HL-60 (cell line): Measurements from ENCODE around the gene PCCA.

Experiments
- DNase-seq, 2 experiments: peaks; one replicate each; pipeline ENCODE4 v3.0.0-alpha.2; 2010 to 2020; ENCODE audit warnings: low read depth in 1 of 2, low spot score in 1 of 2
- H3K27ac ChIP-seq: fragments of 250-450 bp; sonication (Bioruptor Pico); replicated peaks from 2 replicates; pipeline ENCODE4 v1.5.1; 2020; ENCODE audit warnings: mild to moderate bottlenecking, moderate library complexity
- H3K27me3 ChIP-seq: fragments of 250-450 bp; sonication (Bioruptor Pico); 2 replicates; pipeline ENCODE4 v1.5.1; 2021; ENCODE audit warnings: mild to moderate bottlenecking, moderate library complexity; ENCODE audit not compliant: insufficient read depth, poor library complexity, severe bottlenecking
- H3K4me3 ChIP-seq: replicated peaks from 2 replicates; pipeline ENCODE4 v1.5.1; 2011; ENCODE audit warnings: mild to moderate bottlenecking, control low read depth, low read length; ENCODE audit not compliant: insufficient read depth
- GABPA ChIP-seq: IDR thresholded peaks from 2 replicates; pipeline ENCODE4 v1.6.1; 2012; ENCODE audit warnings: low read depth
- POLR2AphosphoS5 ChIP-seq: IDR thresholded peaks from 2 replicates; pipeline ENCODE4 v1.6.1; 2012; ENCODE audit warnings: low read depth
- SPI1 ChIP-seq: IDR thresholded peaks from 2 replicates; pipeline ENCODE4 v1.6.1; 2012; ENCODE audit warnings: low read depth, mild to moderate bottlenecking, borderline replicate concordance
- TF ChIP-seq, protein P1 (sequence below): IDR thresholded peaks from 2 replicates; pipeline ENCODE4 v1.6.1; 2012; ENCODE audit warnings: low read depth; ENCODE audit not compliant: insufficient replicate concordance
- TF ChIP-seq, protein P2 (sequence below): IDR thresholded peaks from one replicate; pipeline ENCODE4 v1.5.1; 2011; ENCODE audit warnings: low read length, control low read depth, inconsistent platforms; ENCODE audit not compliant: insufficient read depth

The PCCA gene

DNA sequence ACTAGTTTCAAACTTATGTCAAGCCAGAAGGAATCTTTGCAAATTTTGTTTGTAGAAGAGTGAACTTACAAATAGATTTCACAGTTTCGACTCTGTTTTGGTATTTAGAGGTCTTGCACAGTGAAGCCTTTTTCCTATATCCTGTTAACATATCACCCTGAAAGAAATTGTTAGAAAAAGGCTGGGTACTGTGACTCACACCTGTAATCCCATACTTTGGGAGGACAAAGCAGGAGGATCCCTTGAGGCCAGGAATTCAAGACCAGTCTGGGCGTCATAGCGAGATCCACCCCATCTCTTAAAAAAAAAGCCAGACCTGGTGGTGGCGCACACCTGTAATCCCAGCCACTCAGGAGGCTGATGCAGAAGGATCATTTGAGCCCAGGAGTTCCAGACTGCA lies 275.7 kb downstream of the PCCA start:
- Histone ChIP-seq H3K27me3 (peaks cover 2% of the 10 kb centered on the region), H3K4me3 (no peak overlapping the region), H3K27ac (no peak overlapping the region)
- TF ChIP-seq, protein P1, sequence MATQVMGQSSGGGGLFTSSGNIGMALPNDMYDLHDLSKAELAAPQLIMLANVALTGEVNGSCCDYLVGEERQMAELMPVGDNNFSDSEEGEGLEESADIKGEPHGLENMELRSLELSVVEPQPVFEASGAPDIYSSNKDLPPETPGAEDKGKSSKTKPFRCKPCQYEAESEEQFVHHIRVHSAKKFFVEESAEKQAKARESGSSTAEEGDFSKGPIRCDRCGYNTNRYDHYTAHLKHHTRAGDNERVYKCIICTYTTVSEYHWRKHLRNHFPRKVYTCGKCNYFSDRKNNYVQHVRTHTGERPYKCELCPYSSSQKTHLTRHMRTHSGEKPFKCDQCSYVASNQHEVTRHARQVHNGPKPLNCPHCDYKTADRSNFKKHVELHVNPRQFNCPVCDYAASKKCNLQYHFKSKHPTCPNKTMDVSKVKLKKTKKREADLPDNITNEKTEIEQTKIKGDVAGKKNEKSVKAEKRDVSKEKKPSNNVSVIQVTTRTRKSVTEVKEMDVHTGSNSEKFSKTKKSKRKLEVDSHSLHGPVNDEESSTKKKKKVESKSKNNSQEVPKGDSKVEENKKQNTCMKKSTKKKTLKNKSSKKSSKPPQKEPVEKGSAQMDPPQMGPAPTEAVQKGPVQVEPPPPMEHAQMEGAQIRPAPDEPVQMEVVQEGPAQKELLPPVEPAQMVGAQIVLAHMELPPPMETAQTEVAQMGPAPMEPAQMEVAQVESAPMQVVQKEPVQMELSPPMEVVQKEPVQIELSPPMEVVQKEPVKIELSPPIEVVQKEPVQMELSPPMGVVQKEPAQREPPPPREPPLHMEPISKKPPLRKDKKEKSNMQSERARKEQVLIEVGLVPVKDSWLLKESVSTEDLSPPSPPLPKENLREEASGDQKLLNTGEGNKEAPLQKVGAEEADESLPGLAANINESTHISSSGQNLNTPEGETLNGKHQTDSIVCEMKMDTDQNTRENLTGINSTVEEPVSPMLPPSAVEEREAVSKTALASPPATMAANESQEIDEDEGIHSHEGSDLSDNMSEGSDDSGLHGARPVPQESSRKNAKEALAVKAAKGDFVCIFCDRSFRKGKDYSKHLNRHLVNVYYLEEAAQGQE: no peak
- TF ChIP-seq GABPA (no peak), SPI1 (no peak), POLR2AphosphoS5 (no peak)
- TF ChIP-seq, protein P2, sequence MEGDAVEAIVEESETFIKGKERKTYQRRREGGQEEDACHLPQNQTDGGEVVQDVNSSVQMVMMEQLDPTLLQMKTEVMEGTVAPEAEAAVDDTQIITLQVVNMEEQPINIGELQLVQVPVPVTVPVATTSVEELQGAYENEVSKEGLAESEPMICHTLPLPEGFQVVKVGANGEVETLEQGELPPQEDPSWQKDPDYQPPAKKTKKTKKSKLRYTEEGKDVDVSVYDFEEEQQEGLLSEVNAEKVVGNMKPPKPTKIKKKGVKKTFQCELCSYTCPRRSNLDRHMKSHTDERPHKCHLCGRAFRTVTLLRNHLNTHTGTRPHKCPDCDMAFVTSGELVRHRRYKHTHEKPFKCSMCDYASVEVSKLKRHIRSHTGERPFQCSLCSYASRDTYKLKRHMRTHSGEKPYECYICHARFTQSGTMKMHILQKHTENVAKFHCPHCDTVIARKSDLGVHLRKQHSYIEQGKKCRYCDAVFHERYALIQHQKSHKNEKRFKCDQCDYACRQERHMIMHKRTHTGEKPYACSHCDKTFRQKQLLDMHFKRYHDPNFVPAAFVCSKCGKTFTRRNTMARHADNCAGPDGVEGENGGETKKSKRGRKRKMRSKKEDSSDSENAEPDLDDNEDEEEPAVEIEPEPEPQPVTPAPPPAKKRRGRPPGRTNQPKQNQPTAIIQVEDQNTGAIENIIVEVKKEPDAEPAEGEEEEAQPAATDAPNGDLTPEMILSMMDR: no peak
- DNase-seq: no peak

DNA sequence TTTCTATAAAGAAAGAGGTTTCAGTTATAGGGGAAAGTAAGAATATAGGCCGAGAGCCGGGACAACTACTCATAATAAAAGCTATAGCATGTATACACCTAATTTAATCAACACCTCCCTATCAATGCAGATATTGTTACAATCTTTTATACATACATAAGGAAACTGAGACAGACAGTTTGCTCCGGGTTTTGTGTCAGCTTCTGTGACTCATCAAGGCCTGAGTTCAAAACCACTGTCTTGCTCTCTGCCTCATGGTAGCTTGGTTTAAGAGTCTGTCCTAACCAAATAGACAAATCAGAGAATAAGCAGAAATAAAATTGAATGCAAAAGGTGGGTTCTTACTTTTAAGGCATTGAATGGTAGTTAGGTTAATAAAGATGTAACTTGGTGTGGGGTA lies 276.8 kb downstream of the PCCA start:
- Histone ChIP-seq H3K27me3 (peaks cover 5% of the 10 kb centered on the region), H3K27ac (no peak overlapping the region), H3K4me3 (no peak overlapping the region)
- TF ChIP-seq, protein P1: no peak
- TF ChIP-seq GABPA (no peak), SPI1 (no peak), POLR2AphosphoS5 (no peak)
- no peak for DNase-seq

DNA sequence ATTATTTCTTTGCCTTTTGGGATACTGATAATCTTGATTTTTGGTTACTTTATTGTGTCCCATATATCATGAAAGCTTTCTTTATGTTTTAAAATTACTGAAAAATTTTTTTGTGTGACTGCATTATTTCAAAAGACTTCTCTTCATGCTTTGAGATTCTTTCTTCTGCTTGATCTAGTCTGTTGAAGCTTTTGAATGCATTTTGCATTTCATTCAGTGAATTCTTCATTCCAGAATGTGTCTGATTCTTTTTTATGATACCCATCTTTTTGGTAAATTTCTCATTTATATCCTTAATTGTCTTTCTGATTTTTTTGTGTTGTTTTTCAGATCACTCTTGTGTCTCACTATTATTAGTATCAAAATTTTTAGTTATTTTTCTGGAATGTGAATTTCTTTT lies 289.6 kb downstream of the PCCA start:
- Histone ChIP-seq H3K27ac (no peak overlapping the region), H3K4me3 (no peak overlapping the region), H3K27me3 (no peaks in the 10 kb centered on the region)
- TF ChIP-seq GABPA (no peak), POLR2AphosphoS5 (no peak), SPI1 (no peak)
- TF ChIP-seq, protein P2: no peak
- TF ChIP-seq, protein P1: no peak
- no peak for DNase-seq
